Caco-2 (cell line): Measurements from ENCODE around the gene NEDD8. TPM values are rescaled to one million over a fixed set of nuclear protein-coding genes. Genes with fewer than 3 reads are reported as not detected.
A peak's percentile ranks its signal among the peaks of the same experiment; 100 is the strongest.

Source experiments
- BruUV-seq: library from RNA; stranded (reverse); fragments of 400-500 nt; replicated peaks from 2 replicates; lab custom pipeline; 2021; lab: Mats Ljungman, UMichigan
- CTCF ChIA-PET: fragments of 300-600 bp; sonication (Branson Sonifier 250); formaldehyde crosslinking; loops from one replicate; lab custom pipeline; 2022; ENCODE audit warnings: antibody characterized with exemption; lab: Charles Lee
- POLR2A ChIA-PET: fragments of 300-600 bp; sonication (Branson Sonifier 250); formaldehyde crosslinking; loops from one replicate; lab custom pipeline; 2022; ENCODE audit warnings: antibody characterized with exemption; lab: Charles Lee
- DNase-seq, 2 experiments: peaks; one replicate each; pipeline versions ENCODE4 v3.0.0 to v3.0.0-alpha.2; 2020 to 2022
- H3K27me3 ChIP-seq: replicated peaks from 2 replicates; pipeline ENCODE4 v1.6.0; 2011; ENCODE audit warnings: low read length; ENCODE audit not compliant: control insufficient read depth, insufficient read depth
- H3K36me3 ChIP-seq: 2 replicates; pipeline ENCODE4 v1.5.1; 2011; ENCODE audit warnings: low read length; ENCODE audit not compliant: control insufficient read depth, insufficient read depth
- H3K4me1 ChIP-seq: fragments of 250-450 bp; sonication (Bioruptor Pico); 2 replicates; pipeline ENCODE4 v1.5.1; 2020; ENCODE audit warnings: mild to moderate bottlenecking
- H3K4me3 ChIP-seq: 2 replicates; pipeline ENCODE4 v1.5.1; 2011; ENCODE audit warnings: low read depth, mild to moderate bottlenecking, control low read depth, low read length
- H3K9me3 ChIP-seq: fragments of 250-450 bp; sonication (Bioruptor Pico); 2 replicates; pipeline ENCODE4 v1.5.1; 2020; ENCODE audit warnings: mild to moderate bottlenecking, moderate library complexity
- H3K27ac Mint-ChIP-seq: one replicate; pipeline ENCODE4 v1.8.0; 2022; ENCODE audit warnings: mixed read lengths; ENCODE audit not compliant: unreplicated experiment
- H3K27me3 Mint-ChIP-seq: one replicate; pipeline ENCODE4 v1.8.0; 2022; ENCODE audit warnings: mixed read lengths; ENCODE audit not compliant: insufficient read depth, unreplicated experiment
- H3K36me3 Mint-ChIP-seq: one replicate; pipeline ENCODE4 v1.8.0; 2022; ENCODE audit warnings: mild to moderate bottlenecking, mixed read lengths; ENCODE audit not compliant: insufficient read depth, unreplicated experiment
- H3K4me1 Mint-ChIP-seq: one replicate; pipeline ENCODE4 v1.8.0; 2022; ENCODE audit warnings: low read depth, mixed read lengths; ENCODE audit not compliant: unreplicated experiment
- H3K4me3 Mint-ChIP-seq: one replicate; pipeline ENCODE4 v1.8.0; 2022; ENCODE audit warnings: mild to moderate bottlenecking, moderate library complexity, mixed read lengths; ENCODE audit not compliant: unreplicated experiment
- H3K9me3 Mint-ChIP-seq: one replicate; pipeline ENCODE4 v1.8.0; 2022; ENCODE audit warnings: mixed read lengths; ENCODE audit not compliant: unreplicated experiment
- CTCF ChIP-seq, 2 experiments: fragments of 200-600 bp in 1 of 2; IDR thresholded peaks; 1 replicate in 1 of 2; 2 replicates in 1 of 2; pipeline versions ENCODE4 v1.5.1 to v1.8.0; 2011 to 2022; ENCODE audit warnings: antibody characterized with exemption in 1 of 2, control low read depth in 1 of 2, inconsistent platforms in 1 of 2, low read depth in 1 of 2, low read length in 1 of 2, mild to moderate bottlenecking in 1 of 2, moderate library complexity in 1 of 2; ENCODE audit not compliant: insufficient read depth in 1 of 2, severe bottlenecking in 1 of 2, unreplicated experiment in 1 of 2
- intact Hi-C: fragments of 100-400 bp; cut with micrococcal nuclease; formaldehyde crosslinking; loops from one replicate; pipeline ENCODE4 v1.10.0; 2022; ENCODE audit not compliant: unreplicated experiment
- total RNA-seq: library from RNA; stranded (reverse); gene quantifications from 2 replicates; pipeline ENCODE4 v1.2.3, GENCODE V29; 2022

NEDD8 gene
- total RNA-seq, 1 experiment from 2014 or later: 210 TPM

- H3K27me3 Mint-ChIP-seq: no peaks in the 10 kb centered on the region
- no peaks in the 10 kb centered on the region for H3K27me3 ChIP-seq
- TF ChIP-seq CTCF (IDR thresholded peaks at IDR 0.05; ENCODE audit: insufficient read depth in 1 of 2, low read depth in 1 of 2, low read length in 1 of 2, severe bottlenecking in 1 of 2, unreplicated experiment in 1 of 2): peak; percentile 49 to 58
- TSS peak; percentile 35 for BruUV-seq
- POLR2A ChIA-PET: interaction anchor here (0.6 to 2.5 kb wide), 26 partner anchors 9 to 200 kb away, joined by 3 to 39 read pairs (median 6); partner anchors contain the start of genes CBLN3, CHMP4A, CIDEB and DCAF11
- H3K36me3 Mint-ChIP-seq: peaks cover 49% of the 10 kb centered on the region
- DNase-seq: peak; percentile 95
- H3K9me3 ChIP-seq: no peaks in the 10 kb centered on the region
- peak overlapping the region; percentile 91 for H3K27ac Mint-ChIP-seq
- H3K36me3 ChIP-seq: peaks cover 2% of the 10 kb centered on the region
- H3K4me1 Mint-ChIP-seq: peaks cover 9% of the 10 kb centered on the region
- peak overlapping the region; percentile 71 for H3K4me3 ChIP-seq
- H3K9me3 Mint-ChIP-seq: no peaks in the 10 kb centered on the region
- peak overlapping the region; percentile 74 for H3K4me3 Mint-ChIP-seq
- intact Hi-C loops: loop anchor here (1.0 to 2.0 kb wide), 3 partner anchors 10 to 195 kb away; partner anchors contain the start of genes GMPR2, MDP1 and NEDD8
- CTCF ChIA-PET: interaction anchor here (0.6 to 3.8 kb wide), 20 partner anchors 9 to 190 kb away, joined by 3 to 157 read pairs (median 6); partner anchors contain the start of genes CHMP4A, CIDEB, DHRS1 and EMC9
- no peaks in the 10 kb centered on the region for H3K4me1 ChIP-seq
Observed at GRCh38 chr14:24241829-24242443, 9.8 kb upstream of the NEDD8 start.

GRCh38 chr14:24240110-24240918 lies 8.1 kb upstream of the NEDD8 start:
- H3K27me3 Mint-ChIP-seq: no peaks in the 10 kb centered on the region
- ChIA-PET POLR2A (no interaction called here), CTCF (interaction anchor here (3.8 kb wide), 2 partner anchors 57 to 68 kb away, joined by 42 to 157 read pairs; partner anchors contain the start of genes CIDEB, DHRS1, LTB4R2 and NOP9)
- intact Hi-C loops: no loop called here
- Histone ChIP-seq H3K36me3 (peaks cover 2% of the 10 kb centered on the region), H3K9me3 (no peaks in the 10 kb centered on the region), H3K4me1 (no peaks in the 10 kb centered on the region), H3K4me3 (no peak overlapping the region), H3K27me3 (no peaks in the 10 kb centered on the region)
- no peaks in the 10 kb centered on the region for H3K9me3 Mint-ChIP-seq
- no peak for DNase-seq
- H3K36me3 Mint-ChIP-seq: peaks cover 63% of the 10 kb centered on the region
- no peak overlapping the region for H3K4me3 Mint-ChIP-seq
- H3K27ac Mint-ChIP-seq: no peak overlapping the region
- no peak for TF ChIP-seq CTCF (IDR thresholded peaks at IDR 0.05; ENCODE audit: insufficient read depth in 1 of 2, low read depth in 1 of 2, low read length in 1 of 2, severe bottlenecking in 1 of 2, unreplicated experiment in 1 of 2)
- peaks cover 9% of the 10 kb centered on the region for H3K4me1 Mint-ChIP-seq
- no TSS peak for BruUV-seq

- Histone ChIP-seq H3K9me3 (no peaks in the 10 kb centered on the region), H3K4me3 (no peak overlapping the region), H3K4me1 (no peaks in the 10 kb centered on the region), H3K36me3 (peaks cover 5% of the 10 kb centered on the region), H3K27me3 (no peaks in the 10 kb centered on the region)
- intact Hi-C loops: no loop called here
- Mint-ChIP-seq H3K27ac (peak overlapping the region; percentile 61), H3K9me3 (no peaks in the 10 kb centered on the region), H3K27me3 (no peaks in the 10 kb centered on the region), H3K36me3 (peaks cover 63% of the 10 kb centered on the region), H3K4me3 (no peak overlapping the region), H3K4me1 (peaks cover 9% of the 10 kb centered on the region)
- no peak for DNase-seq
- POLR2A ChIA-PET: interaction anchor here (1.5 kb wide), 1 partner anchor 25 kb away, joined by 4 read pairs; no protein-coding TSS in a partner anchor
- BruUV-seq: no TSS peak
- CTCF ChIA-PET: interaction anchor here (0.9 kb wide), 2 partner anchors 25 to 70 kb away, joined by 3 to 4 read pairs; partner anchors contain the start of genes CHMP4A and CIDEB
- no peak for TF ChIP-seq CTCF (IDR thresholded peaks at IDR 0.05; ENCODE audit: insufficient read depth in 1 of 2, low read depth in 1 of 2, low read length in 1 of 2, severe bottlenecking in 1 of 2, unreplicated experiment in 1 of 2)
Observed at GRCh38 chr14:24238527-24239037, 6.4 kb upstream of the NEDD8 start.
